HG03442 (cell line): ENCODE measurements around the gene CASS4.

ENCODE experiments used
- ATAC-seq: cut with Tn5 transposase; IDR thresholded peaks from one replicate; pipeline ENCODE4 v1.9.1; 2021; ENCODE audit warnings: mild to moderate bottlenecking, moderate library complexity; ENCODE audit not compliant: unreplicated experiment

The CASS4 gene

GRCh38 chr20:56422076-56422823, 10.2 kb downstream of the CASS4 start:
- ATAC-seq, result no peak

DNA sequence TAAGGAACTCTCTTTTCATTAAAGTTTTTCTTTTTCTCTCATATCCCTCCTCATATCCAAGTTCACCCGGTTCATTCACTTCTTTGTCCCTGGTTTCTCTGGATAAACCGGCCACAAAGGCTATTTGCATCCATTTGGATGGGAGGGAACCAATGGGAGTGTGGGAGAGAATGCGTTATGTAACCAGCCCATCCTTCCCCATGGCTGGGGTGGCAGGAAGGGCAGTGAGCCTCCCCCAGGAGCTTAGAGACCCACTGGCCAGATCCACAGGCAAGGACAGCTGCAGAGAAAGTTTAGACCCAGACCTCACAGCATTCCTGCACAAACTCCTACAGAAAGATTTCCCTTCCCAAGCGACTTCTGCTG, 10.7 kb downstream of the CASS4 start:
- no peak for ATAC-seq

DNA sequence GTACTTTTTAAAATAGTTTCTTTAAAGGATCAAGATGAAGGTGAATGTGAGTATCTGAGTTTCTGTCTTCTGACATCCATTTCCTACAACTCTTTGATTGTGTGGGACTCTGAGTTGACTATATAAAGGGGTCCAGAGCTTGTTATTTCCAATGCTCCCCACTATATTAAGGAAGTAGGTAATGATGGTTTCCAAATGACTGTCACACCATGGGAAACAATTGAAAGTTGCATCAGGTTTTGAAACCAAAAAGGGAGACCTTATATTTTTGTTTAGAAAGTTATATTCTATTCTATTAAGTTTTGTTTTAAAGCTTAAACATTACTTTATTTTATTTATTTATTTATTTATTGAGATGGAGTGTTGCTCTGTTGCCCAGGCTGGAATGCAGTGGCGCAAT, 11.2 kb downstream of the CASS4 start:
- no peak for ATAC-seq

DNA sequence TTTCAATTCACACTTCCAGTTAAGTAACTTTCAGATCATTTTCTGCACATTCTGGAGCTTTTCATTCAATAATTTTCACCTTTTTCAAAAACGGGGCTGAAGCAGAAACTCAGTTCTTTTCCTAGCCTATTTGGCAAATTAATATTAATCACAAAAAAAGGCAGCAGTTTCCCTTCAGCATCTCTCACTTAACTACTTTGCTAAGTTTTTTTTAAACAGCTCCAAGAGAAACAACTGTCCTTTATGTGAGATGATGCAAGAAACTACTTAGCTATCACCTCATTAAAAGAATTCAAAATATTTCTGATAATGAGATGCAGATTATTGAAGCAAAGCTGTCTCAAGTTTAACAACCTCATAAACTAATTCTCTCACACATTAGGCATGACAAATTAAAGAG, 11.8 kb downstream of the CASS4 start:
- ATAC-seq, result no peak

GRCh38 chr20:56424931-56425330, 12.9 kb downstream of the CASS4 start:
- ATAC-seq, result no peak

GRCh38 chr20:56426026-56426425, 14.0 kb downstream of the CASS4 start:
- no peak for ATAC-seq

GRCh38 chr20:56426926-56427325, 14.9 kb downstream of the CASS4 start:
- ATAC-seq, result no peak

GRCh38 chr20:56427797-56428196, 15.7 kb downstream of the CASS4 start:
- ATAC-seq, result no peak

DNA sequence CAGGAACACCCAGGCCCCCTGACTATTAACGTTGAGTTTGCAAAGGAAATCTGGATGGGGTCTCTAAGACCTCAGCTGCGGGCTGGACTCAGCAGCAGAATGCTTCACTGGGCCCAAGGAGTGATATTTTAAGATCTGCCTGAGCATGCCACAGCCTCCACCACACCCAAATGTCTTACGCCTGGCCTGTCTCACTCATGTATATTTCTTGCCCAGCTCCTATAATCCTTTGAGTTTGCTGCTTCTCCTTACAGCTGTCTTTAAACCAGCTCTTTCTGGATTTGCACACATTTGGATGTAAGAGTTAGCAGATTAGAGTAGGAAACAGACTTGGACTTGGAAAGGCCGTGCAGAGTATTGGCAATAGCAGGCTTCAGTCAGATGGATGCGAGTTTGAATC, 16.4 kb downstream of the CASS4 start:
- ATAC-seq, result no peak

DNA sequence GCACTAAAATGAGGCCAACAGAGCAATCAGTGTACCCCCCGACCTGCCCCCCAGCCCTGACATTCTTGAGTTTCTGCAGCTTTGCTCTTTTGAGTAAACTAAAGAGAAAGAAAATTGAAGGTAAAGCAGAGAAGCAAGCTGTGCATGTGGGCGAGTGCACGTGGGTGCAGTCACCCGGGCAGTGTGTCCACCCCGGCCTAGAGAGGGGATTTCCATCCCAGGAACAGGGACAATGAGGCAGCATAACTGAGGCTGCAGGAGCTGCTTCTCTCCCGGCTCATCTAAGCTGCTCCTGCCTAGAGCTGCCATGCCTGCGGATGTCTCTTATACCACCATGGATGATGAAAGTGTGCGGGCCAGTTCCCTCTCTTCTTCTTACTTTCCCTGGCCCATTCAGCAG, 16.8 kb downstream of the CASS4 start:
- ATAC-seq, result no peak

GRCh38 chr20:56429502-56429901, 17.4 kb downstream of the CASS4 start:
- ATAC-seq, result no peak

GRCh38 chr20:56429941-56430340, 17.9 kb downstream of the CASS4 start:
- no peak for ATAC-seq

DNA sequence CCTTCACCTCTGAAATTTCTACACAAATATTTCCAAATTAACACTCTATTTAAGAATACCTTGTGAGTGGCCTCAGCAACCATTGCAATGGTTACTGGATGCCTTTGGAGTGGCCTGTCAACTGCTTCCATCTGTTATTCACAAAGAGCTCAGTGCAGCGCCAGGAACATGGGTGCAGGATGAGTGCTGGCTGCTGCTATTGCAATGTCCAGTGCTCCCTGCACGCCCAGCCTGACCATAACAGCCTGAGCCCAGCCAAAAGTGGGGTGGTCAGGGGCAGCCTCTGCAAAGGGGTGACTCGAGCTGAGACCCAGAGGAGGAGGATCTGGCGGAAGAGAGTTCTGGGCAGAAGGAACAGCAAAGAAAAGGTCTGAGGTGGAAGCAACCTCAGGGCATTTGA, 18.4 kb downstream of the CASS4 start:
- ATAC-seq, result no peak

- ATAC-seq, result no peak
Observed at GRCh38 chr20:56430957-56431356, 18.9 kb downstream of the CASS4 start.

- no peak for ATAC-seq
Observed at GRCh38 chr20:56431471-56431870, 19.4 kb downstream of the CASS4 start.

DNA sequence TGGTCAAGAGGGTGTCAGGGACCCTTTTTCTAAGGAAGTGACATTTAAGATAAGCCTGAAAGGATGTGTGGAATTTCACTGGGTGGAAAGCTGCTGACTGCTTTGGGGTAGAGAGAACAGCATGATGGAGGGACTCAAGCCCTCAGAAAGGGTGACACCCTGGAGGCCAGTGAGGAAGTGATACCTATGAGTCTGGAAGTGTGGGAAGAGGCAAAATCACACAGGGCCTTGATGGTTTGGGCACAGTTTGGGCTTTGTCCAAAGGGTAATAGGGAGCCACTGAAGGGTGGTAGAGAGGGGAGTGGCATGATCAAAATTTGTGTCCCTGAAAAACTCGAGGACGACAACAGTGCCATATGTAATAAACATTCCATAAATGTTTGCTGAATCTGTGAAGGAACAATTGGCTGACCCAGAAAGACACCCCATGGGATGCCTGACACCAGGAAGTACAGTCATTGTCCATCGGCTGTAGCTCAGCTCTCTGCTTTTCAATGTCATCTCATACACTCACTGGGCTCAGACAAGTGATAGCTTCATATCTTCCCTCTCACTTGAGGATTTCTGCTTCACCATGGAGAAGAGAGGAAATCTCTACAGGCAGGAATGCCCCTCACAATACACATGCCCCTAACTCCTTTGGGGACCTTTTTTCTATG, 21.3 kb downstream of the CASS4 start:
- no peak for ATAC-seq

DNA sequence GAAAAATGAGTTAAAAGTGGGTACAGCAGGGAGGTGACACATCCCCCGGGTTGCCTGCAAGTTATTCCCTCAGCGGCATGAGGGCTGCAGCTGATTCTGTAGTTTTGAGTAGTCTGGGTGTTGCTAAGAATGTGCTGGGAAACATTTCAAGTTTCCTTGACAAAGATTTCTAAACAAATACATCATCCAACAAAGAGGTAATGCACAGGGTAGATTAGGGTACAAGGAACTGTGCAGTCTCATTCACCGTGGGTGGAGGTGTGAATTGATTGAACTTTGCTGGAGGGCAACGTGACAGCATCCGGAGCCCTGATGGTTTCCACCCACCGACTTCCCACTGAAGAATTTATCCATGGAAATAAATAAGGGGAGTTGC, 21.8 kb downstream of the CASS4 start:
- no peak for ATAC-seq

DNA sequence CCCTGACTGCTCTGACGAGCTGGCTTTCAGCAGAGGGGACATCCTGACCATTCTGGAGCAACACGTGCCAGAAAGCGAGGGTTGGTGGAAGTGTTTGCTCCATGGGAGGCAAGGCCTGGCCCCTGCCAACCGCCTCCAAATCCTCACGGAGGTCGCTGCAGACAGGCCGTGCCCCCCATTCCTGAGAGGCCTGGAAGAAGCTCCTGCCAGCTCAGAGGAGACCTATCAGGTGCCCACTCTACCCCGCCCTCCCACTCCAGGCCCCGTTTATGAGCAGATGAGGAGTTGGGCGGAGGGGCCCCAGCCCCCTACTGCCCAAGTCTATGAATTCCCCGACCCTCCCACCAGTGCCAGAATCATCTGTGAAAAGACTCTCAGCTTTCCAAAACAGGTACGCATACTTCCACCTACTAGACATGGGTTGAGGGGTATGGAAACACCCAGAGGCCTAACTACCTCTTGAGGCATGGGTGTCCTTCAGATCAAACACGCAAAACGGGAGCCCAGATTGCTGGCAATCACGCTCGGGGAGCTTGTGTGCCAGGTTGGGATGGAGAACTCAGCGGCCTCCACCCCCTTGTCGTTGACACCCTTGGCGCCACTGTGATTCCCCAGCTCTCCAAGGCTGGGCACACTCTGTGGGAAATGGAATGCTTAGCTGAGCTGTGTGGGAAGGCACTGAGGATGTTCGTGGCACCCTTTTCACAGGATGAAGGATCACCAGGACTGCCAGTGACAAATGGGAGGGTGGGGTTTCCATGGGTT, 25.3 kb downstream of the CASS4 start:
- ATAC-seq, result no peak

DNA sequence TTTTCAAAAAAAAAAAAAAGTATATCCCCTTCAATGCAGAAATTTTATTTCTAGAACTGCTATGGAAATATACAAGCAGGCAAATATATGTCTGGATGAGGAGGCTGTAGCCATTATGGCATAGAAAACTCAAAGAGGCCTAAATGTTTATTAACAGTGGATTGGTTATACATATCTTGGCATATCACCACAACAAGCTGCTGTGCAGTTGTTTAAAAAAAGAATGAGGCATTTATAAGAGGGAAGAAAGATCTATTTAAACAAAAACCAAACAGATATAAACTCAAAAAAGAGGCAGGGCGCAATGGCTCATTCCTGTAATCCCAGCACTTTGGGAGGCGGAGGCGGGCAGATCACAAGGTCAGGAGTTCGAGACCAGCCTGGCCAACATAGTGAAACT, 26.2 kb downstream of the CASS4 start:
- ATAC-seq, result no peak

GRCh38 chr20:56439771-56440291, 27.8 kb downstream of the CASS4 start:
- no peak for ATAC-seq

DNA sequence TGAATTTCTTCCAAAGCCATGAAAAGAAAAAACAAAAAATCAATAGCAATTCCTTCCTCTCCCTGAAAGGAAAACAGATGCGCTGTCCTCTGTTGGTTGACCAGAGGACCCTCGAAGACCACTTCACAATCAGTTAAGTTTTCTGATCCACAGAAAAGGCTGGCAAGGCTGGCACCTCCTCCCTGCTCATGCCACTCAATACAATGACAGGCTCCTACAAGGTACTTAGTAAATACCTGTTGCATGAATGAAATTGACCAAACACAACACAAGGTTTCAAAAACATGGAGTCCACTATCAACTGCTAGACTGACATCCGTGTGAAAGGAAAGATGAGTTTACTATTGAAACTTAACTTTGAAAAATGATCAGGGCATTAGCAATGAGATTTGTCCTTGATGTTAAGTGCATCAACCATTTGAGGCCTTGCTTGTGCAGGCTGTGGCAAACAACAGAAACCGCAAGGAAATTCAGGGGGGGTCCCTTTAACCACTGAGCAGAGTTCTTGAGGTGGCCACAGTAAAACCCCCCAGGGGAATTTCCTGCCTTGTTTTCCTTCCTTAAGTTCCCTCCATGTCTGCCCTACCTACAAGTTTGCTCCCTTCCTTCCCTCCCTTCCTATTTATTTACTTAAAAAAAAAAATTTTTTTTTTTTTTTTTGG, 28.4 kb downstream of the CASS4 start:
- peak; percentile 77 for ATAC-seq
